MCF 10A (cell line): ENCODE data around the gene OLFM1. TPM values are rescaled to one million over a fixed set of nuclear protein-coding genes. Genes with fewer than 3 reads are reported as not detected.

ENCODE experiments used
- BruUV-seq: library from RNA; stranded (reverse); fragments of 400-500 nt; replicated peaks from 2 replicates; lab custom pipeline; 2021; lab: Mats Ljungman, UMichigan
- CTCF ChIA-PET: fragments of 300-600 bp; sonication (Branson Sonifier 250); formaldehyde crosslinking; extraction: SDS; loops from one replicate; lab custom pipeline; 2021; ENCODE audit warnings: antibody characterized with exemption, inconsistent platforms; lab: Yijun Ruan, JAX
- POLR2A ChIA-PET: fragments of 300-600, 350-650 bp; sonication (Branson Sonifier 250); formaldehyde crosslinking; extraction: SDS; loops from one replicate; lab custom pipeline; 2020; ENCODE audit warnings: antibody characterized with exemption, inconsistent platforms; lab: Yijun Ruan, JAX
- DNase-seq: peaks from one replicate; pipeline ENCODE4 v3.0.0-alpha.2; 2018; ENCODE audit not compliant: unreplicated experiment
- H3K27ac Mint-ChIP-seq: one replicate; pipeline ENCODE4 v1.8.0; 2022; ENCODE audit warnings: mild to moderate bottlenecking, low read depth, mixed read lengths; ENCODE audit not compliant: unreplicated experiment
- H3K27me3 Mint-ChIP-seq: one replicate; pipeline ENCODE4 v1.8.0; 2022; ENCODE audit warnings: mixed read lengths; ENCODE audit not compliant: insufficient read depth, unreplicated experiment
- H3K36me3 Mint-ChIP-seq: one replicate; pipeline ENCODE4 v1.8.0; 2022; ENCODE audit warnings: mild to moderate bottlenecking, moderate library complexity, mixed read lengths; ENCODE audit not compliant: insufficient read depth, unreplicated experiment
- H3K4me1 Mint-ChIP-seq: one replicate; pipeline ENCODE4 v1.8.0; 2022; ENCODE audit warnings: mixed read lengths; ENCODE audit not compliant: insufficient read depth, unreplicated experiment
- H3K4me3 Mint-ChIP-seq: one replicate; pipeline ENCODE4 v1.8.0; 2022; ENCODE audit warnings: mild to moderate bottlenecking, moderate library complexity, mixed read lengths; ENCODE audit not compliant: unreplicated experiment
- H3K9me3 Mint-ChIP-seq: one replicate; pipeline ENCODE4 v1.8.0; 2022; ENCODE audit warnings: mixed read lengths; ENCODE audit not compliant: unreplicated experiment
- intact Hi-C: fragments of 100-400 bp; cut with micrococcal nuclease; formaldehyde crosslinking; loops from 2 replicates; pipeline ENCODE4 v1.14.1; 2022
- total RNA-seq: library from RNA; stranded (reverse); gene quantifications from 2 replicates; pipeline ENCODE4 v1.2.3, GENCODE V29; 2022
- TF ChIP-seq, protein P1 (sequence below): fragments of 200-600 bp; IDR thresholded peaks from one replicate; pipeline ENCODE4 v1.8.0; 2022; ENCODE audit warnings: antibody characterized with exemption, mild to moderate bottlenecking; ENCODE audit not compliant: unreplicated experiment

OLFM1 gene
- total RNA-seq, 1 experiment from 2014 or later, result not detected

DNA sequence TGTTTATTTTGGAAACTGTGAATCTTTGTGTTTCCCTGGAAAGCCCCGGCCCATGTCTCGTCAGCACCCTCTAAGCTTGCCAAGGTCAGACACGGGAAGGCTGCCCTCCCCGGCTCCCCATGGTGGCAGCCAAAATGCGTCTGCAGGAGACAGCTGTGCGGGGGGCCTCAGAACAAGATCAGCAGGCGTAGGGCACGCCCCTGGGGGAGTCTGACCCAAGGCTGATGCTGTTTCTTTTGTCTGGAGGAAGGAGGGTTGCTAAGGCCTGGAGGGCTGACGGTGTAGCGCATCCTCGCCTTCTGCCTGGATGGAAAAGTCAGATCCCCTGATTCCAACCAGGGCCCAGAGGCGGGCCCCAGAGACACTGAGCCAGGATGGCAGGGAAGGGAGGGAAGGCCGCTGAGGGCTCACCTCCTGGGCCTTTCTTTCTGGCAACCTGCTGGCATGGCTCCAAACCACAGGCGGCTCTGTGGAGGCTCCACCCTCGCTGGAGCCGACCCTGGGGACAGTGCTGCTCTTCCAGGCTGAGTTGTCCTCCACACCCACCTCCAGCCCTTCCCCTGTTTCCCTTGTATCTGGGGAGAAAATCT lies 57.2 kb downstream of the OLFM1 start:
- ChIA-PET POLR2A (interaction anchor here (0.7 kb wide), 1 partner anchor 82 kb away, joined by 3 read pairs; no protein-coding TSS in a partner anchor), CTCF (no interaction called here)
- Mint-ChIP-seq H3K9me3 (no peaks in the 10 kb centered on the region), H3K27ac (no peak overlapping the region), H3K27me3 (no peaks in the 10 kb centered on the region), H3K36me3 (no peaks in the 10 kb centered on the region), H3K4me3 (no peak overlapping the region), H3K4me1 (no peaks in the 10 kb centered on the region)
- DNase-seq, result peak; percentile 37
- TF ChIP-seq, protein P1, sequence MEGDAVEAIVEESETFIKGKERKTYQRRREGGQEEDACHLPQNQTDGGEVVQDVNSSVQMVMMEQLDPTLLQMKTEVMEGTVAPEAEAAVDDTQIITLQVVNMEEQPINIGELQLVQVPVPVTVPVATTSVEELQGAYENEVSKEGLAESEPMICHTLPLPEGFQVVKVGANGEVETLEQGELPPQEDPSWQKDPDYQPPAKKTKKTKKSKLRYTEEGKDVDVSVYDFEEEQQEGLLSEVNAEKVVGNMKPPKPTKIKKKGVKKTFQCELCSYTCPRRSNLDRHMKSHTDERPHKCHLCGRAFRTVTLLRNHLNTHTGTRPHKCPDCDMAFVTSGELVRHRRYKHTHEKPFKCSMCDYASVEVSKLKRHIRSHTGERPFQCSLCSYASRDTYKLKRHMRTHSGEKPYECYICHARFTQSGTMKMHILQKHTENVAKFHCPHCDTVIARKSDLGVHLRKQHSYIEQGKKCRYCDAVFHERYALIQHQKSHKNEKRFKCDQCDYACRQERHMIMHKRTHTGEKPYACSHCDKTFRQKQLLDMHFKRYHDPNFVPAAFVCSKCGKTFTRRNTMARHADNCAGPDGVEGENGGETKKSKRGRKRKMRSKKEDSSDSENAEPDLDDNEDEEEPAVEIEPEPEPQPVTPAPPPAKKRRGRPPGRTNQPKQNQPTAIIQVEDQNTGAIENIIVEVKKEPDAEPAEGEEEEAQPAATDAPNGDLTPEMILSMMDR, result no peak
- no TSS peak for BruUV-seq
- intact Hi-C loops, result no loop called here

DNA sequence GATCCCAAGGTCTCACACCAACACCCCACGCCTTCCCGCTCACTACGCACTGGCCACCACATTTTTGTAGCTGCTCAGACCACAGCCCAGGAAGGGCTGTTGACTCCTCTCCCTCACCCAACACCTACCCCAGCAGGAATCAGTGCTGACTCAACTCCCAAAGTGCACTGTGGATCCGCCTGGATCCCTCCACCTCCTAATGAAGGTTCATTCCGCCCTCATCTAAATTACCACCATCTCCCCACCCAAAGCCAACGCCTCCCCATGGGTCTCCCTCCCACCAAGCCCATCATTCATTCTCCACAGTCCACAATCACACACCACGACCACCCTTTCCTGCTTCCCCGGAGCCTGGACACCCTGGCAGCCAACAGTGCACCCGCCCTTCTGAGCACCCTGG lies 57.8 kb downstream of the OLFM1 start:
- POLR2A ChIA-PET, result no interaction called here
- CTCF ChIA-PET, result no interaction called here
- Mint-ChIP-seq H3K27me3 (peaks cover under 1% of the 10 kb centered on the region), H3K36me3 (no peaks in the 10 kb centered on the region), H3K4me1 (no peaks in the 10 kb centered on the region), H3K9me3 (no peaks in the 10 kb centered on the region), H3K4me3 (no peak overlapping the region), H3K27ac (no peak overlapping the region)
- DNase-seq, result no peak
- intact Hi-C loops, result no loop called here
- no TSS peak for BruUV-seq
- TF ChIP-seq, protein P1, result no peak

DNA sequence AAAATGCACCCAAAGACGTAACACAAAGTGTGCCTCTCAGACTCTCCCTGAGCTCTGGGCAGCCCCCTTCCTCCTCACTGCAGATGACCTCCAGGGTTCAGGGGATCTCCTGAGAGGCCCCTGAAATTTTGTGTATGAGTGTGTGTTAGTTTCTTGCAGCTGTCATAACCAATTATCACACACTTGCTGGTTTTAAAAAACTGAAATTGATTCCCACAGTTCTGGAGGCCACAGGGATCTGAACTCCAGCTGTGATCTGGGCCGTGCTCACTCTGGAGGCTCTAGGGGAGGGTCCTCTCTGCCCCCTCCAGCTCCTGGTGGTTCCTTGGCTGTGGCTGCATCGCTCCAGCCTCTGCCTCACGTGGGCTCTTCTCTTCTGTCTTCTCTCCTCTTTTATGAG lies 58.8 kb downstream of the OLFM1 start:
- Mint-ChIP-seq H3K9me3 (peaks cover under 1% of the 10 kb centered on the region), H3K4me1 (no peaks in the 10 kb centered on the region), H3K27me3 (peaks cover 10% of the 10 kb centered on the region), H3K36me3 (no peaks in the 10 kb centered on the region), H3K27ac (no peak overlapping the region), H3K4me3 (no peak overlapping the region)
- TF ChIP-seq, protein P1, result no peak
- no TSS peak for BruUV-seq
- no peak for DNase-seq
- ChIA-PET POLR2A (interaction anchor here (0.7 kb wide), 1 partner anchor 192 kb away, joined by 3 read pairs; no protein-coding TSS in a partner anchor), CTCF (interaction anchor here (0.7 kb wide), 1 partner anchor 10 kb away, joined by 3 read pairs; no protein-coding TSS in a partner anchor)
- intact Hi-C loops, result no loop called here

DNA sequence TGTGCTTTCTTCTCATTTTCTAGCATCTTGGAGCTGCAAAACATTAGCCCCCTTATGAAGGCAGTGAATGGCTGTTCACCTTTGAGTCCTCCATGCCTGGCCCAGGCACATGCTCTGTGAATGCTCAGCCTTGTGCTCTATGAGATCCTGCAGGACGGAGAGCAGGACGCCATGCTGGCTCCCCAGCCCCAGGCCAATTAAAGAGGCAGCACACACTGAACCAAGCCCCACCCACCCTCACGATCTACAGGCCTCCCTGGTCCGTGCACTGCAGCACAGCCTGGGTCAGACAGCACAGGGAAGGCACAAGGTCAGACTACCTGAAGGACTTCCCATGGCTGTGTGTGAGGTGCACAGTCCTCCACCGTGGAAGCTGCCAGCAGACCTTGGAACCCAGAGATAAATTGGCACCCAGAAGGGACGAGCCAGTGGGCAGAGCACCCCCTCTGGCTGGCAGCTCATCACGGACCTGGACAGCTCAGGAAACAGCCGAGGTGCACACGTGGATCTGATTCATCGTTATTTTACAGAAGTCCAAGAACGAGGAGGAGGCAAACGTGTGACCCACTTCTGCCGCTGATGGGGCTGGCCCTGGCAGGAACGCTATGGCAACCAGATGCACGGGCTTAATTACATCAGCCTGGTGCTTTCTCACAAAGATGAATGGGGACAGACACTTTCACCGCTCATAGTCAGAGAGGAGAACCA lies 59.5 kb downstream of the OLFM1 start:
- no peak for DNase-seq
- no peaks in the 10 kb centered on the region for H3K36me3 Mint-ChIP-seq
- intact Hi-C loops, result no loop called here
- BruUV-seq, result no TSS peak
- ChIA-PET CTCF (interaction anchor here (0.7 kb wide), 1 partner anchor 10 kb away, joined by 3 read pairs; no protein-coding TSS in a partner anchor), POLR2A (no interaction called here)
- H3K4me1 Mint-ChIP-seq, result no peaks in the 10 kb centered on the region
- TF ChIP-seq, protein P1, result no peak
- peaks cover 16% of the 10 kb centered on the region for H3K27me3 Mint-ChIP-seq
- no peak overlapping the region for H3K27ac Mint-ChIP-seq
- H3K4me3 Mint-ChIP-seq, result no peak overlapping the region
- peaks cover 7% of the 10 kb centered on the region for H3K9me3 Mint-ChIP-seq
